GM10847 (cell line): ENCODE measurements around the gene KIAA1958.

Experiments used
- POLR2A ChIP-seq: IDR thresholded peaks from 2 replicates; pipeline ENCODE4 v1.6.1; 2011; ENCODE audit not compliant: insufficient read length; ENCODE audit errors: extremely low read depth

Gene KIAA1958

GRCh38 chr9:112484607-112485006 lies 2.0 kb upstream of the KIAA1958 start:
- no peak for TF ChIP-seq POLR2A

- TF ChIP-seq POLR2A, result no peak
These were observed 1.1 kb upstream of the KIAA1958 start for GRCh38 chr9:112485574-112485973.

GRCh38 chr9:112487008-112487798 lies 576 bp downstream of the KIAA1958 start:
- TF ChIP-seq POLR2A, result no peak

DNA sequence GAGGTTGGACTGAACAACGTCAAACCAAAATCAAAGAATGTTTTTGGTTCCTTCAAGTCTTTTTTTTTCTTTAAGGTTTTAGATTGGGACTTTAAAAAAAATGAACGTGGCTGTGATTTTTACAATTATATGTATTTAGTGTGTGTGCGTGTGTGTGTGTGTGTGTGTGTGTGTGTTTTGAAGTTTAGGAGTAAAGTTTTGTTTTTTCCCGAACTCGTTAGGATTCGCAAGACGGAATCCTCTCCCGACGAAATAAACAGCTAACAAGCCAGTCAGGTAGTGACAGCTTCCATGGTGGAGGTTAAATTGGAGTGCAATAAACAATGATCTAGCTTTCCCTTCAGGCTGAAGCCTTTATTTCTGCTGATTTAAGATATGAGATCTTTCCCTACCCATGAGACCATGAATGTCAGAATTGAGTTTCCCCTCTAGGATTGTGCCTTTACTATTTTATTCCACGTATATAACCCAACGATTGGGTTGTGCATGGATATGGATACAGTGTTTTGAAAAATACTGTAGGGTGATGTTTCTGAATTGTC lies 1.2 kb downstream of the KIAA1958 start:
- no peak for TF ChIP-seq POLR2A

GRCh38 chr9:112489039-112489546 lies 2.5 kb downstream of the KIAA1958 start:
- TF ChIP-seq POLR2A, result no peak

DNA sequence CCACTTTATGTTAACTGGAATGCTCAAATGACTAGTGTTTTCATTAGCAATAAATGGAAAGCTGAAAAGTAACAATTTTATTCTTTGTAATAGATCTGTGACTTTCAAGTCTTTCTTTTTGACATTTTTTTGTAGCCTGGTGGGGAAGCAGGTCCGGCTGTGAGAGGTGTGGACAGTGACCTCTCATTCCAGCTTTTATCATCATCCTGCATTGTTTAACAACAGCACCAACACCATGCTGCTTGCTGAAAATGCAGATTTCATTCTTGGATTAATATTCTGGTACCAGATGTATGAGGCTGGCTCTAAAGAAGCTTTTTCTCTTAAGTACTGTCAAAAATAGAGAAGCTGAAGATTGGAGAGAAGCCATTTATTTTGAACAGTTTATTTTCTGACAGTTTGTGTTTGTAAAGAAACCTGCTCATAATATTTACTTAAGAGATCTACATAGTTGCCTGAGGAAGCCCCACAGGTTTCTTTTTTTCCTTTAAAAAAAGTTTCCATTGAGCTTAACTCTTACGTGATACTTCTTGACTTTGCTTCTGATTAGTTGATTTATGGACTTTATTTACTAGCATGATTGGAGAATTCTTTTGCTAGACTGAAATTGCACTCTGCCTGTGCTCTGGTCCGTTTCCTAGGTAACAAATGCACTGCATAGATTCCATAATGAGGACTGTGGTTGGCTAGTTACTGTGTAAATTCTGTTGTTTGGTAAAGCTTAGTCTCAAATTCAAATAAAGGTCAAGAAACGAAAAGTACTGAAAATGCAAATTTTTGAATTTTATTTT lies 3.4 kb downstream of the KIAA1958 start:
- no peak for TF ChIP-seq POLR2A

DNA sequence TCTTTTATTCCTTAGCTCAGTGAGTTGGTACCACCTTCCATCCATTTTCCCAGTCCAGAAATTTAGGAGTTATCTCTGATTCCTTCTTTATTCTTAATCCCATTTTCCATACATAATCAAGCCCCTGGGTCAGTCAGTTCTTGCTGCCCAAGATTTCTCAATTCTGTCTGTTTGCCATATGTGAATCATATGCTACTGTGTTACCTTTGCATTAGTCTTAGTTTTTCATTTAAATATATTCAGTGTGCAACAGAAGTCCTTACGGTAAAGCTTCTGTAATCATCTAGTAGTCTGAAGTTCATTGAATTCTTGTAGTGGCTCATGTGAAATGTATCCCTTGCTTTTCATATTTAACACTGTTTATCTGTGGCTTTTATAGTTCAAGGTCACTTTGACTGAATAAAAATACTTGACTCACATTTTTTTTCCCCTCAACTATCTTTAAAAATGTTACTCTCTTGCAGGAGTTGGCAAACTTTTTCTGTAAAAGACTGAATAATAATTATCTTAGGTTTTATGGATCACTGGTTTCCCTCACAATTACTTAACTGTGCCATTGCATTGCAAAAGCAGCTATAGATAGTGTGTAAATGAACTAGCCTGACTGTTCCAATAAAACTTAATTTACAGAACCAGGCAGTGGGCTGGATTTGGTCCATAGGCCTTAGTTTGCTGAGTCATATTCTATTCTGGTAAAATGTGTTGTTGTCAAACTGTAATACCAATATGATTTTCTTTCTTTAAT lies 6.9 kb downstream of the KIAA1958 start:
- TF ChIP-seq POLR2A, result no peak

DNA sequence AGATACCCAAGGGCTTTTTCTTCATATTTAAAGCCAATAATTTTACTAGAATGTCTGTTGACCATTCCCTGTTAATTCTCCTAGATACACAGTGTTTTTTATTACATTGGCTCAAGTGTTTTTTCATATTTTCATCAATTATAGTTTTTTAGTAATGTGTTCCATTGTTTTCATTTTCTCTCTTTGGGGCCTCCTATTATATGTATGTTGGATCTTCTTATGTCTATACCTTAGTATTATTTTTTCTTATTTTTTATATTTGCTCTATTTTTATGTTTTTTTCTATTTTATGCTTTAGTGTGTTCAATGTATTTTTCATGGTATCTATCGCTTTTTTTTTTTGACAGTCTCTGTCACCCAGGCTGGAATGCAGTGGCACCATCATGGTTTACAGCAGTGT lies 7.5 kb downstream of the KIAA1958 start:
- TF ChIP-seq POLR2A, result no peak

DNA sequence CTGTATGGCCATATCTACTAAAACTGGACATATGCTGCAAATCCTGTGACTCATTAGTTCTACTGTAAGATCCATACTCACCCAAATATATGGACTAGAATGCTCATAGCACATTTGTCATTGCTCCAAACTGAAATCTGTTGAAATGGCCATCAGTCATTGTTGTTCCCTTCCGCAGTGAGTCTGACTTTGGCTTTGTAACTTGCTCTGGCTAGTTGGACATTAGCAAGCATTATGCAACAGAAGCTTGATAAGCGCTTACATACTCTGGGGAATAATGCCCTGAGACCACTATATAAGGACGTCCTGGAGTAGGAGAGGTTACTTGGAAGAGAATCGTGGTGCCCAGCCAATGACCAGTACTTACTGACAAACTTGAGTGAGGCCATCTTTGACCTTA lies 9.0 kb downstream of the KIAA1958 start:
- no peak for TF ChIP-seq POLR2A

DNA sequence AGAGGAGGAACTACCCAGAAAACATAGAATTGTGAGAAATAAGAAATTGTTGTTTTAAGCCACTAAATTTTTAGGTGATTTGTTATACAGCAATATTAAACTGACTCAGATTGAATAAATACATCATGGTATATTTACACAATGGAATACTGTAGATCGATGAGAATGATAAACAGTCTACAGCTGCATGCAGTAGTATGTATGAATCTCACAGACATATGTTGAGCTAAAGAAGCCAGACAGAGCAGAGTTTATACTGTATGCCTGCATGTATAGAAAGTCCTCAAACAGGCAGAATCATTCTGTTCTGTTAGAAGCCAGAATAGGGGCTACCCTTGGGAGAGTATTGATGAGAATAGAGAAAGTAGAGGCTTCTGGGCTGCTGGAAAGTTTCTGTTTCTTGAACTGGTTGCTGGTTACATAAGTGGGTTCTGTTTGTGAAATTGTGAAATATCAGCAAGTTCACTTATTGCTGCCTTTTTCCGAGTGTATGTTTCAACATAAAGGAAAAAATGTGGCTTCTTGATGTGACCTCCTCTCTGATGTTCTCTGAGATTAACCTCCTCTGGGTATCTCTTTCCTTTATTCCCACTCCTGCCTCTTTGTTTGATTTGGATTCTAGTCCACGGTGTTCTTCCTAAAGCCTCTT lies 9.6 kb downstream of the KIAA1958 start:
- TF ChIP-seq POLR2A, result no peak

DNA sequence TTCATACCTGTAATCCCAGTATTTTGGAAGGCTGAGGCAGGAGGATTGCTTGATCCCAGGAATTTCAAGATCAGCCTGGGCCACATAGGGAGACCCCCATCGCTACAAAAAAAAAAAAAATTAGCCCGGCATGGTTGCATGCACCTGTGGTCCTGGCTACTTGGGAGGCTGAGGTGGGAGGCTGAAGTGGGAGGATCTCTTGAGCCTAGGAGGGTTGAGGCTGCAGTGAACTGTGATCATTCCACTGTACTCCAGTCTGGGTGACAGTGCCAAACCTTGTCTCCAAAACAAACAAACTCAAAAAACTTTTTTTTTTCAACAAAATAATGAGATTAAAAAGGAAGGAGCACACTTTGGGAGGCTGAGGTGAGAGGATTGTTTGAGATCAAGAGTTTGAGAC lies 14.2 kb downstream of the KIAA1958 start:
- no peak for TF ChIP-seq POLR2A

- no peak for TF ChIP-seq POLR2A
These were observed 14.7 kb downstream of the KIAA1958 start for GRCh38 chr9:112501287-112501686.

- no peak for TF ChIP-seq POLR2A
These were observed 15.7 kb downstream of the KIAA1958 start for GRCh38 chr9:112502175-112502946.

DNA sequence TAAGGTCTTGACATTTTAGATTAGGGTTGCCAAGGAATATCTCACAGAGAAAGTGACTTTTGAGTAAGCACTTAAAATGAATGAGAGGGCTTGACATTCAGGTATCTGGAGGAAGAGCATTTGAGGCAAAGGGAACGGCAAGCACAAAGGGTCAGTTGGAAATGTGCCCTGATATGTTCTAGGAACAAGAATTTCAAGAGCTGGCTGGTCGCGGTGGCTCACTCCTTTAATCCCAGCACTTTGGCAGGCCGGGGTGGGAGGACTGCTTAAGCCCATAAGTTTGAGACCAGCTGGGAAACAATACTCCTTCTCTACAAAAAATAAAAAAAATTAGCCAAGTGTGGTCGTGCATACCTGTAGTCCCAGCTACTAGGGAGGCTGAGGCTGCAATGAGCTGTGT lies 16.5 kb downstream of the KIAA1958 start:
- no peak for TF ChIP-seq POLR2A
